Chondrocyte (in vitro differentiated cells): ENCODE results near the gene RRAD. TPM values are rescaled to one million over a fixed set of nuclear protein-coding genes. Genes with fewer than 3 reads are reported as not detected.

Experiments used
- DNase-seq: peaks from one replicate; pipeline ENCODE4 v3.0.0; 2021; ENCODE audit warnings: mixed read lengths, low spot score
- H3K27ac Mint-ChIP-seq: one replicate; pipeline ENCODE4 v1.8.0; 2021; ENCODE audit warnings: mild to moderate bottlenecking, moderate library complexity, mixed read lengths; ENCODE audit not compliant: unreplicated experiment
- H3K27me3 Mint-ChIP-seq: 2 replicates; pipeline ENCODE4 v1.8.0; 2021; ENCODE audit warnings: low read depth, mixed read lengths
- H3K36me3 Mint-ChIP-seq: 2 replicates; pipeline ENCODE4 v1.8.0; 2021; ENCODE audit warnings: low read depth, mixed read lengths
- H3K4me1 Mint-ChIP-seq: 2 replicates; pipeline ENCODE4 v1.8.0; 2021; ENCODE audit warnings: low read depth, mild to moderate bottlenecking, mixed read lengths
- H3K4me3 Mint-ChIP-seq: one replicate; pipeline ENCODE4 v1.8.0; 2021; ENCODE audit warnings: mild to moderate bottlenecking, moderate library complexity, mixed read lengths; ENCODE audit not compliant: unreplicated experiment
- H3K9me3 Mint-ChIP-seq: 2 replicates; pipeline ENCODE4 v1.8.0; 2021; ENCODE audit warnings: low read depth, mixed read lengths
- CTCF ChIP-seq: fragments of 200-600 bp; sonication (generic); IDR thresholded peaks from 2 replicates; pipeline ENCODE4 v1.5.0; 2021; ENCODE audit warnings: antibody characterized with exemption, mild to moderate bottlenecking, moderate library complexity
- total RNA-seq: library from RNA; stranded (reverse); gene quantifications from 3 replicates; pipeline ENCODE4 v1.2.1, GENCODE V29; 2021

Gene RRAD
- total RNA-seq, 1 donor from 2014 or later = 6.5 TPM

- DNase-seq = peak; percentile 86
- TF ChIP-seq CTCF = peak; percentile 72
- Mint-ChIP-seq H3K27me3 (peaks cover 5% of the 10 kb centered on the region), H3K27ac (no peak overlapping the region), H3K9me3 (no peaks in the 10 kb centered on the region), H3K4me1 (peaks cover 50% of the 10 kb centered on the region), H3K4me3 (peak overlapping the region; percentile 70), H3K36me3 (no peaks in the 10 kb centered on the region)
These were observed 611 bp downstream of the RRAD start for GRCh38 chr16:66924527-66925321.

- no peak for DNase-seq
- Mint-ChIP-seq H3K27ac (no peak overlapping the region), H3K4me3 (peak overlapping the region; percentile 58), H3K4me1 (peaks cover 50% of the 10 kb centered on the region), H3K9me3 (no peaks in the 10 kb centered on the region), H3K36me3 (no peaks in the 10 kb centered on the region), H3K27me3 (peaks cover 9% of the 10 kb centered on the region)
- no peak for TF ChIP-seq CTCF
These were observed 1.5 kb downstream of the RRAD start for GRCh38 chr16:66923866-66924265.

DNA sequence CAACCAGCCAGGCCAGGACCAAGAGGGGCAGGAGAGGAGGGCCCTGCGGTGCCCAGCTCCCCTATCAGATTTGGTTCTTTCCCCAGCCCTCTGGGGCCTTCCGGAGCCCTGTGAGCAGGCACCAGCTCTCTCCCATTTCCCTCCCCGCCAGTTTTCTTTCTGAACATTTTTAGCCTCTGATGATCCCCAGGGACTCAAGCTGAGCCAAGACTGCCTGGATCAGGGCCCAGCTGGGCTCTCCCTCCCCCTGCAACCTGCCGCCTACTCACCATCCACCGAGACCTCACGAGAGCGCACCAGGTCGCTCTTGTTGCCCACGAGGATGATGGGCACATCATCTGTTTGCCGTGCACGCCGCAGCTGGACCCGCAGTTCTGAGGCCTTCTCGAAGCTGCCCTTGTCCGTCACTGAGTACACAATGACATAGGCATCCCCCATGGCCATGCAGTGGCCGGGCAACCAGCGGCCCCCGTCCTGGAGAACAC, 2.0 kb downstream of the RRAD start:
- Mint-ChIP-seq H3K27me3 (peaks cover 9% of the 10 kb centered on the region), H3K36me3 (no peaks in the 10 kb centered on the region), H3K4me3 (peak overlapping the region; percentile 58), H3K9me3 (no peaks in the 10 kb centered on the region), H3K4me1 (peaks cover 47% of the 10 kb centered on the region), H3K27ac (peak overlapping the region; percentile 60)
- DNase-seq = no peak
- no peak for TF ChIP-seq CTCF

- peaks cover 33% of the 10 kb centered on the region for H3K4me1 Mint-ChIP-seq
- TF ChIP-seq CTCF = no peak
- H3K27me3 Mint-ChIP-seq = peaks cover 11% of the 10 kb centered on the region
- DNase-seq = no peak
- H3K27ac Mint-ChIP-seq = no peak overlapping the region
- no peak overlapping the region for H3K4me3 Mint-ChIP-seq
- H3K9me3 Mint-ChIP-seq = no peaks in the 10 kb centered on the region
- H3K36me3 Mint-ChIP-seq = no peaks in the 10 kb centered on the region
These were observed 3.4 kb downstream of the RRAD start for GRCh38 chr16:66921729-66922450.

DNA sequence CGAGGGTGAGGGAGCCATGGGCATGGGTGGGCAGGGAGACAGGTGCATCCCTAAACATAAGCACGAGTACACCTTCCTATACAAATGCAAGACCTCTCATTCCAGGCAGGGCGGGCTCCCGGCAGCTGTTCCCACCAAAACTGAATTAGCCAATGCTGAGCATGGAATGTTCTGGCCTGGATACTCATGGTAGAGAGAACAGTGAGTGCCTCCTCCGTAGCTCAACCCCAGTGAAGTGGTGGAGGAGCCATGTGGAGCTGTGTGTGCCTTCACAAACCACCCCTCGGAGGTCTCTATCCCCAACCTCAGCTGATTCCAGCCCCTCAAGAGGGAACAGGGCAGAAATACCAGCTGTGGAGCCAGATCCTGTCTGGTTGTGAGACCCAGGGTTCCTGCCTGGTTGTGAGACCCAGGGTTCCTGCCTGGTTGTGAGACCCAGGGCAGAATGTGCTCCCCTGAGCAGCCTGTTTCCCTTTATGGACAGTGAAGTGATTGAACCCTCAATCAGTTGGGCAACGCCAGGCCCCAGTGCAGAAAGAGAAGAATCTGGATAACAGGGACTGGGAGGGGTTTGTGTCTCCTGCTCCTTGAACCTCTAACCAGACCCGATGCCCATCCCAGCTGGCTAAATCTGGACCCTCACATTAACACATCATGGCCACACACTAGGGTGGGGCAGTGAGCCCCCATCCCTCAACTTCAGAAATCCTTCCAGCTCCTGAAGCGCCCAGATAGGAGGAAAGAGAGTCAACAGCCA, 4.2 kb downstream of the RRAD start:
- Mint-ChIP-seq H3K4me1 (peaks cover 25% of the 10 kb centered on the region), H3K4me3 (no peak overlapping the region), H3K27me3 (peaks cover 15% of the 10 kb centered on the region), H3K27ac (no peak overlapping the region), H3K36me3 (no peaks in the 10 kb centered on the region), H3K9me3 (no peaks in the 10 kb centered on the region)
- DNase-seq = no peak
- no peak for TF ChIP-seq CTCF
